Activated gamma-delta T cell (primary cell): Measurements from ENCODE around the gene GALM.
"Not testable (repeated sequence)": the region's sequence is repeated elsewhere in the genome, so short reads cannot be mapped to it uniquely, and the experiment has no call there.

Experiments
- DNase-seq: peaks from one replicate; lab custom pipeline; 2025; lab: John Stamatoyannopoulos, UW

The GALM gene

GRCh38 chr2:38739524-38739923 lies 73.6 kb downstream of the GALM start:
- DNase-seq: no peak

- DNase-seq: no peak
These were observed 75.2 kb downstream of the GALM start for GRCh38 chr2:38740851-38741731.

GRCh38 chr2:38742797-38743559 lies 77.1 kb downstream of the GALM start:
- DNase-seq: no peak

GRCh38 chr2:38743672-38744398 lies 77.9 kb downstream of the GALM start:
- no peak for DNase-seq

GRCh38 chr2:38744399-38744780 lies 78.5 kb downstream of the GALM start:
- no peak for DNase-seq

GRCh38 chr2:38745267-38745666 lies 79.4 kb downstream of the GALM start:
- no peak for DNase-seq

- no peak for DNase-seq
These were observed 81.1 kb downstream of the GALM start for GRCh38 chr2:38747007-38747424.

- no peak for DNase-seq
These were observed 81.9 kb downstream of the GALM start for GRCh38 chr2:38747819-38748218.

- DNase-seq: no peak
These were observed 82.5 kb downstream of the GALM start for GRCh38 chr2:38748391-38748790.

GRCh38 chr2:38748943-38749804 lies 83.3 kb downstream of the GALM start:
- no peak for DNase-seq

GRCh38 chr2:38750011-38750890 lies 84.3 kb downstream of the GALM start:
- peak; percentile 21 for DNase-seq

GRCh38 chr2:38750891-38751595 lies 85.1 kb downstream of the GALM start, which contains the start of gene SRSF7:
Gene SRSF7, minus strand, starts transcription at chr2:38751361. Its CDS starts 105 bp downstream, at chr2:38751256.
- peak; percentile 82 for DNase-seq

GRCh38 chr2:38751596-38752410 lies 85.9 kb downstream of the GALM start:
- DNase-seq: peak; percentile 9

GRCh38 chr2:38754049-38754448 lies 88.1 kb downstream of the GALM start:
- no peak for DNase-seq

- no peak for DNase-seq
These were observed 88.6 kb downstream of the GALM start for GRCh38 chr2:38754506-38754905.

- DNase-seq: not testable (repeated sequence)
These were observed 90.0 kb downstream of the GALM start for GRCh38 chr2:38755891-38756290.

- no peak for DNase-seq
These were observed 97.3 kb downstream of the GALM start for GRCh38 chr2:38763228-38763627.

GRCh38 chr2:38763728-38764127 lies 97.8 kb downstream of the GALM start:
- no peak for DNase-seq

- DNase-seq: no peak
These were observed 99.2 kb downstream of the GALM start for GRCh38 chr2:38765149-38765548.
